SJSA1 (cell line): ENCODE measurements around the gene ADAM10. TPM values are rescaled to one million over a fixed set of nuclear protein-coding genes. Genes with fewer than 3 reads are reported as not detected.
"Not testable (repeated sequence)": the region's sequence is repeated elsewhere in the genome, so short reads cannot be mapped to it uniquely, and the experiment has no call there.

Experiments used
- DNase-seq, 2 experiments: peaks; one replicate each; pipeline ENCODE4 v3.0.0-alpha.2; 2015 to 2020; ENCODE audit warnings: low spot score in 2 of 2, low read depth in 1 of 2
- H3K27ac ChIP-seq: fragments of 250-450 bp; sonication (Bioruptor Pico); 2 replicates; pipeline ENCODE4 v1.5.1; 2020; ENCODE audit warnings: mild to moderate bottlenecking, moderate library complexity
- H3K27me3 ChIP-seq: fragments of 250-450 bp; sonication (Bioruptor Pico); replicated peaks from 2 replicates; pipeline ENCODE4 v1.5.1; 2020; ENCODE audit warnings: mild to moderate bottlenecking, moderate library complexity
- H3K36me3 ChIP-seq: fragments of 250-450 bp; sonication (Bioruptor Pico); 2 replicates; pipeline ENCODE4 v1.5.1; 2020; ENCODE audit warnings: mild to moderate bottlenecking
- H3K4me1 ChIP-seq: fragments of 250-450 bp; sonication (Bioruptor Pico); replicated peaks from 2 replicates; pipeline ENCODE4 v1.6.1; 2021; ENCODE audit warnings: mild to moderate bottlenecking
- H3K4me3 ChIP-seq: fragments of 250-450 bp; sonication (Bioruptor Pico); 2 replicates; pipeline ENCODE4 v1.5.1; 2020; ENCODE audit warnings: mild to moderate bottlenecking
- H3K9me3 ChIP-seq: fragments of 250-450 bp; sonication (Bioruptor Pico); replicated peaks from 2 replicates; pipeline ENCODE4 v1.5.1; 2020; ENCODE audit warnings: mild to moderate bottlenecking
- total RNA-seq: library from RNA; depleted of rRNA; stranded (reverse); fragments of >200 nt; shearing (Covaris generic); gene quantifications from 2 replicates; pipeline ENCODE4 v1.2.3, GENCODE V29; 2014

The ADAM10 gene
- total RNA-seq, 1 experiment from 2014 or later = 137 TPM

DNA sequence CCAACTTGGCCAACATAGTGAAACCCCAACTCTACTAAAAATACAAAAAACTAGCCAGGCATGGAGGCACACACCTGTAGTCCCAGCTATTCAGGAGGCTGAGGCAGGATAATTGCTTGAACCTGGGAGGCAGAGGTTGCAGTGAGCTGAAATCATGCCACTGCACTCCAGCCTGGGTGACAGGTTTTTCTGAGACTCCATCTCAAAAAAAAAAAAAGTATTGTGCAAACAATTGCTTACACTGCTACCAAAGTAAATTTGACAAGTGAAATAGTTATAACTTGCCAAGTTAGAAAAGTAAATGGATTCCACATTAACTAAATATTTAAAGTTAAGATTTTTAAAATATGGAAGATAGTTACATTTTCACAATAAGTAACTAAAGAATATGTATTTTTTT, 129.2 kb downstream of the ADAM10 start:
- H3K27ac ChIP-seq, H3K4me1 ChIP-seq, DNase-seq, H3K27me3 ChIP-seq, H3K9me3 ChIP-seq, H3K4me3 ChIP-seq: not testable (repeated sequence)
- H3K36me3 ChIP-seq = peaks cover 29% of the 10 kb centered on the region

DNA sequence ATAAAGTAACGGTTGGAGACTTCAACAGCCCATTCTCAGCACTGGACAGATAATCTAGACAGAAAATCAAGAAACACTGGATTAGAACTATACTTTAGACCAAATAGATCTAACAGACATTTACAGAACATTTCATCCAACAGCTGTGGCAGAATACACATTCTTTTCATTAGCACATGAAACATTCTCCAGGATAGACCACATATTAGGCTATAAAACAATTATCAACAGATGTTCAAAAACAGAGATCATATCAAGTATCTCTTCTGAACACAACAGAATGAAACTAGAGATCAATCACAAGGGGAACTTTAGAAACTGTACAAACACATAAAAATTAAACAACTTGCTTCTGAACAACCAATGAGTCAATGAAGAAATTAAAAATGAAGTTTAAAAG, 133.3 kb downstream of the ADAM10 start:
- no peak for DNase-seq
- H3K27me3 ChIP-seq = no peaks in the 10 kb centered on the region
- H3K27ac ChIP-seq = no peak overlapping the region
- no peaks in the 10 kb centered on the region for H3K4me1 ChIP-seq
- 0 out of 2 replicates have a peak, but pooled peaks cover 5% of the 10 kb centered on the region for H3K9me3 ChIP-seq
- peaks cover 40% of the 10 kb centered on the region for H3K36me3 ChIP-seq
- H3K4me3 ChIP-seq = no peak overlapping the region

DNA sequence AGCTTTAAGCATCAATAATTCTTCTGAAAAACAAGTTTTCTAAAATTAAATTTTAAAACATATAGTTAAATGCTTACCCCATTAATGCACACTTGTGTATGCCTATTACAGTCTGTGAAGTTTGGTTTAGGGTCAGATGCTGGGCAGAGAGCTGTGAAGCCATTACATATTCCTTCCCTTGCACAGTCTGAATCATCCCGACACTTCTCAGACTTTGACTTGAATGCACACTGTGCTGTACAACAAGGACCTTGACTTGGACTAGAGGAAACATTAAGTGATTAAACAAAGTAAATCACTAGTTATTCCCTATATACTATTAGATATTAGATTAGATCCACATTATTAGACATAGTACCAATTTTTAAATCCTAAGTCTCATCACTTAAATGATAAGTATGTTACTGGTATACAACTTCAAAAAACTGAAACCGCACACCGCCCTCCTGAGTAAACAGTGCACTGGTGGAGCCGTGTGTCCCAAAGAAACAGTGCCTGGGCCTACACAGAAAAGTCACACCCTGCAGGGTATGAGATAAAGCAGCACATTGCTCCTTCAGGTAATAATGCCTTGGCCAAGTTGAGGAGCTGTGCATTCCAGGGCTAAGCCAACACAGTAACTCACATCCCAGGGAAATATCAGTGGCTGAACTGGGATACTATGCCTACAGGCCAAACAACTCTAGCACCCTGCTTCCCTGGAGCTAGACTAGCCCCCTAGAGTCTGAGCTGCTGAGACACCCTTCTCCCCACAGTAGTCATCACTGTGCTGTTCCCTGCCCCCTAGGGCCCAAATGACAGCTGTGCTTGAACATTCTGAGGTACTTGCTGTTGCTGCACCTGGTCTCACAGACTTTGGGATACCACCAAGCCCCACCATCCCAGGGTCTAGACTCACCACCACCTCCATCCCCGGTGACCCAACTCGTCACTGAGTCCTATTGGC, 137.5 kb downstream of the ADAM10 start:
- Histone ChIP-seq H3K4me1 (peaks cover 31% of the 10 kb centered on the region), H3K27me3 (no peaks in the 10 kb centered on the region), H3K36me3 (peaks cover 37% of the 10 kb centered on the region), H3K4me3 (no peak overlapping the region), H3K9me3 (0 out of 2 replicates have a peak, but pooled peaks cover 5% of the 10 kb centered on the region), H3K27ac (no peak overlapping the region)
- no peak for DNase-seq

DNA sequence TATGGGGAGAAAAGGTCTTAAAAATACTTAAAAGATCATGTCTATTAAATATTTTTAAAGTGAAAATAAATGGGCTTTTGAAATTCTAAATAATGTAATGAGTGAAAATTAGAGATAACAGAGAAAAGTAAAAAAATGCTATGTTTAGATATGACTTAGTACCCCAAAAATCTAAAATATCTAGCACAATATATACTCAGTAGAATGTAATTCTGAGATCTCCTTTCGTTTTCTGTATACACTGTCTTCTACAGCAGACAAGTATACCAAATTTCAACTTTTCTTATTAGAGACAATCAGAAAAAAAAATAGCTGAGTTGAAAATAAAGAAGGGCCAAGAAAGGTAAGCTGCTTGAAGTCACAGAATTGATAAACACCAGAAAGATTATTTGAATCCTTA, 140.8 kb downstream of the ADAM10 start:
- H3K27me3 ChIP-seq = no peaks in the 10 kb centered on the region
- peak overlapping the region; percentile 48 for H3K27ac ChIP-seq
- no peak for DNase-seq
- H3K36me3 ChIP-seq = peaks cover 35% of the 10 kb centered on the region
- H3K9me3 ChIP-seq = no peaks in the 10 kb centered on the region
- peaks cover 31% of the 10 kb centered on the region for H3K4me1 ChIP-seq
- H3K4me3 ChIP-seq = no peak overlapping the region

DNA sequence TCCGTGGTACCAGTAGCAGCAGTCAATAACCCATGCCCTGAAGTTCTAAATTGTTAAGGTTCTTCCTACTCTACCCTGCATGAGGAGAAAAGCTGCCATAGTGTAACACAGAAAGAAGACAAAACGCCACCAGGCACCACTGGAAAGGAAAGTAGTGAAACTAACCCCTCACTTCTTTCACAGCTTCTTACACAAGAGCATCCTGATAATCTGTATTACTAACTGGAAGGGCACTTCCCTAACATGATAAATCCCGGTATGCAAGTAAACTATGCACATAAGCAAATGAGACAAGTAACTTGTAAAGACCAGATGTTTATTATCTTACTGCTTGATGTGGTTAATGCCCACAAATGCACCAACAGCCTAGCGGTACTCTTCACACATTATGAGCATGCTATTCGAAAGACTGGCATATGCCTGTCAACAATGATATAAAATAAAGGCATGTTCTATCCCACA, 141.3 kb downstream of the ADAM10 start:
- DNase-seq = peak in 1 of 2 experiments; percentile 79
- Histone ChIP-seq H3K4me3 (no peak overlapping the region), H3K4me1 (peaks cover 31% of the 10 kb centered on the region), H3K36me3 (peaks cover 37% of the 10 kb centered on the region), H3K27me3 (no peaks in the 10 kb centered on the region), H3K9me3 (no peaks in the 10 kb centered on the region), H3K27ac (peak overlapping the region; percentile 48)

DNA sequence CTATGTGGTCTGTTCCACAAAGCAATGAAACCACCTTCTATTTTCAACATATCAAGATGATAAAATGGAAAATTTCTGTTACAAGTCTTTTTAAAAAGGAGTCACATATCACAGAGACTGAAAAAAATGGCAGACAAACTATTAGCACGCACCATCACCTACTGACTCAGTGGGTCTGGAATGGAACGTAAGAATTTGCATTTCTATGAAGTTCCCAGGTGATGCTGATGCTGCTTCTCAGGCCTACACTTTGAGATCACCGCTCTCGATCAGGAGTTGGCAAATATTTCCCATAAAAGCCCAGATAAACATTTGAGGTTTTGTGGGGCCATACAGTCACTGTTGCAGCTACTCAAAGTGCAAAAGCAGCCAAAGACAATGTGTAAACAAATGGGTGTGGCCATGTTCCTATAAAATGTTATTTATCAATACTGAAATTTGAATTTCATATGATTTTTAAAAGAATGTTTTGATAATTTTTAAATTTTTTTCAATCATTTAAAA, 142.9 kb downstream of the ADAM10 start:
- no peak for DNase-seq
- H3K27ac ChIP-seq = no peak overlapping the region
- H3K36me3 ChIP-seq = peaks cover 39% of the 10 kb centered on the region
- H3K4me3 ChIP-seq = no peak overlapping the region
- H3K9me3 ChIP-seq = no peaks in the 10 kb centered on the region
- H3K27me3 ChIP-seq = no peaks in the 10 kb centered on the region
- H3K4me1 ChIP-seq = peaks cover 31% of the 10 kb centered on the region

DNA sequence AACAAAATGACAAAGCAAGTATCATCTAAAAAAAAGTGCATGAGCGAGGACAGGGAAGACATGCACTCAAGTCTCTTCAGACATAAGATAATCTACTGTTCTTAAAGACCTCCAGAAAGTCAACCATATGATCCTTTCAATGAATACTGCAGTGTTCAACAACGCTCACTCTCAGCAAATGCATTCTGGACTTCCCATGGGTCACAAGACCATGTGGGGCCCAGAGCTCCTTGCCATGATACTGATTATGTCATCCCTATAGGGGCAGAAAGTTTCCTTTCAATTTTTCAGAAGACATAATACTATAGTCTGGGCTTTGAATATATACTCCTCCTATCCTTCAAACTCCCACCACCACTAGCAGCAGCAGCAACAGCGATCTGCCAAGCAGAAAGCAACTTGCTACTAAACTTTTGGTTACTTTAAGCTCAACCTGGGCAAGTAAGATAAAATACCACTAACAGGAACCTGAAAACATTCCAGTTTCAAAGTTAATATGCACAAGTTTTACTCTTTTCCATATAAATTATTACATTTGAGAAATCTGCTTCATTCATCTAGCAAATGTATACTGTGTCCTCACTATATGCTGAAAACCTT, 143.5 kb downstream of the ADAM10 start:
- no peaks in the 10 kb centered on the region for H3K27me3 ChIP-seq
- H3K27ac ChIP-seq = no peak overlapping the region
- H3K9me3 ChIP-seq = no peaks in the 10 kb centered on the region
- H3K4me3 ChIP-seq = no peak overlapping the region
- peaks cover 41% of the 10 kb centered on the region for H3K36me3 ChIP-seq
- DNase-seq = no peak
- H3K4me1 ChIP-seq = peaks cover 31% of the 10 kb centered on the region

DNA sequence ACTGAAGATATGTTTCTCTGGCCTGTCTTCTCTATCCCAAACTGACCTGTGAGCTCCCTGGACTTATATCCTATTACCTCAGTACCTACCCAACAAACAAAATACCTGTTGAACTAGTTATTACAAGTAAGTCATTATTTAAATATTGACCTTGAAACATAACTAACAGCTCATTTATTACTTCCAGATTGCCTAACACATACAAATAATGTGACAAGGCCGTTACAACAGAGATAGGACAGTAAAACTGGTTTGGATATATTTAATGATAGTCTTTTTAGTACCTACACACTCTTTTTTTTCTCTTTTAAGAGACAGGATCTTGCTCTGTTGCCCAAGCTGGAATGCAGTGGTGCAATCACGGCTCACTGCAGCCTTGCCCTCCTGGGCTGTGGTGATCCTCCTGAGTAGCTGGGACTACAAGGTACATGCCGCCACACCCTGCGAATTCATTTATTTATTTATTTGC, 145.0 kb downstream of the ADAM10 start:
- peaks cover 30% of the 10 kb centered on the region for H3K36me3 ChIP-seq
- H3K9me3 ChIP-seq = no peaks in the 10 kb centered on the region
- H3K27ac ChIP-seq = no peak overlapping the region
- no peak overlapping the region for H3K4me3 ChIP-seq
- no peak for DNase-seq
- no peaks in the 10 kb centered on the region for H3K27me3 ChIP-seq
- peaks cover 23% of the 10 kb centered on the region for H3K4me1 ChIP-seq

DNA sequence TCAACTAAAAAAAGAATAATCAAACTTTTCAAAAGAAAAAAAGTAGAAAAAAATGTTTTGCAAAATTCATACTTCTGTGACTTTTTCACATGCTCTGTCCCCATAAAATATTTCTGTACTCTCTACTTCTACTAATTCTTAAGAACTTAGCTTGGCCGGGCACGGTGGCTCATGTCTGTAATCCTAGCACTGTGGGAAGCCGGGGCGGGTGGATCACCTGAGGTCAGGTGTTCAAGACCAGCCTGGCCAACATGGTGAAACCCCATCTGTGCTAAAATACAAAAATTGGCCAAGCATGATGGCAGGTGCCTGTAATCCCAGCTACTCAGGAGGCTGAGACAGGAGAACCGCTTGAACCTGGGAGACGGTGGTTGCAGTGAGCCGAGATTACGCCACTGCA, 145.6 kb downstream of the ADAM10 start:
- not testable (repeated sequence) for H3K4me3 ChIP-seq, DNase-seq
- H3K36me3 ChIP-seq = peaks cover 24% of the 10 kb centered on the region

DNA sequence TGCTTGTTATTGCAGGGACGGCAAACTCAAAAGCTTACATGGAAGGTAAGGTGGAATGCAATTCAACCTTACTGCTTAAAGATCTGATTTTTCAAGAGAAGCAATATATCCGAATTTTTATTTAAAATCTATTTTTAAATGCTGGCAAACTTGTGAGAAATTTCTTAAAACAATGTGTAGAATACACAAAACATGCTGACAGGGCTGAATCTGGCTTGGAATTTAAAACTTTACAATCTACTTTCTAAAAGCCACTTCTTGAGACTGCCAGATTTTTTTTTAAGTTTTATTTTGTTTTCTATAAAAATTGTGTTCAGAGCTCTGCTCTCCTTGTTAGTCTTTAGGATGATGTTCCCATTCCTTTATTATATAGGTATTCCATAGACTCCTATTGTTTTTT, 146.7 kb downstream of the ADAM10 start:
- peaks cover 7% of the 10 kb centered on the region for H3K4me1 ChIP-seq
- no peak overlapping the region for H3K27ac ChIP-seq
- no peaks in the 10 kb centered on the region for H3K27me3 ChIP-seq
- DNase-seq = no peak
- H3K36me3 ChIP-seq = peaks cover 24% of the 10 kb centered on the region
- H3K4me3 ChIP-seq = no peak overlapping the region
- H3K9me3 ChIP-seq = no peaks in the 10 kb centered on the region

More for the DNA sequence above, 145.6 kb downstream of the ADAM10 start:
- H3K27me3 ChIP-seq, H3K27ac ChIP-seq, H3K9me3 ChIP-seq: not testable (repeated sequence)
- H3K4me1 ChIP-seq = peaks cover 17% of the 10 kb centered on the region

DNA sequence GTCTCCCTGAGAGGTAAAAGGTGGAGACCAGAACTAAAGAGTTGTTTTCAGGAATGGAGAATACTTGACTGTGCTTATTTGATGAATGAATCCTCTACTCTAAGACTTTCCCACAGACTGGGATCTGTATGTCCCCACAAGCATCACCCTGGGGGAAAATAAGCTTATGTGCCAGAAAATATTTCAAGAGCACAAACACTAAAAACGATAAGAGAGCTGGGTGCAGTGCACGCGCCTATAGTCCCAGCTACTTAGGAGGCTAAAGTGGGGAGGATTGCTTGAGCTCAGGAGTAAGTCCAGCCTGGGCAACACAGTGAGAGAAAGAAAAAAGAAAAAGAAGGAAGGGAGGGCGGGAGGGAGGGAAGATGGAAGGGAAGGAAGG, 150.7 kb downstream of the ADAM10 start:
- Histone ChIP-seq H3K36me3 (peaks cover 22% of the 10 kb centered on the region), H3K27me3 (no peaks in the 10 kb centered on the region), H3K4me1 (no peaks in the 10 kb centered on the region), H3K27ac (no peak overlapping the region), H3K9me3 (no peaks in the 10 kb centered on the region; the same call in 1 of the 2 replicates), H3K4me3 (no peak overlapping the region)
- no peak for DNase-seq

DNA sequence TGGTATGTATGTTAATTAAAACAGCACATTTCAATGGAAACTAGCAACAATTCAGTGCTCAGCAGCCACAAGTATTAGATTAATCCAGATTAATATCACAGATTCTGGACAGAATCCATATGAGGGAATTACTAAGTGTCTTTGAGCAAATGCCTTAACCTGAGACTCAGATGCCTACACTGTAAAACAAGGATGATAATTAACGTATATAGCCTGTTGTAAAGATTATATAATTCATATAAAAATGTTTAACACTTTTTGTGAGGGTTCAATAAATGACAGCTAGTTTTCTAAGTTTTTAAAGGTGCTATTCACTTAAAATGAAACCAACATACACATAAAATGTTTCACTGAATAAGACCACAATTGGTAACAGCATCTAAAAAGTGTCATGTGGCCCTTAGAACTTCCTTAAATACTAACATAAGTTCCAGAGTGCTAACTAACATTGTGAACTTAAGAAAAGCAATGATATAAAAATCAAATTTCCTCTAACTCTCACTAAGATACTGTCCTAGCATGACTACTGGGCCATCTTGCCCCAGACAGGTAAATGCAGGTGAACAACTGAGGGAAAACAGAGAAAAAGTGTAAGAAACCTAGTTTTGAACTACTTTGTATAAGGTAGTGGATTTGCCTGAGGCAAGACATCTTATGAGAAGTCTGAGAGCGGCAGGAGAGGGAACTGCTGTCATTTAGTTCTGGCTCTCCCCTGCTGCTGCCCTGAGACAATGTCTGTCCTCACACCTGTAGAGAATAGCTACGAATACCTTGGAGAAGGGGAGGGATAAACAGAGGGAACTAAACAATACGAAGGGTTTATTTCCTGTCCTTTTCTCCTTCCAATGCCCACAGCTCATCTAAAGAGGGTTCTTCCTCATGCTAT, 151.3 kb downstream of the ADAM10 start:
- H3K4me3 ChIP-seq = no peak overlapping the region
- H3K9me3 ChIP-seq = no peaks in the 10 kb centered on the region; the same call in 1 of the 2 replicates
- H3K27me3 ChIP-seq = no peaks in the 10 kb centered on the region
- no peaks in the 10 kb centered on the region for H3K4me1 ChIP-seq
- peaks cover 19% of the 10 kb centered on the region for H3K36me3 ChIP-seq
- no peak for DNase-seq
- no peak overlapping the region for H3K27ac ChIP-seq
